Measurements from ENCODE around the gene NEURL3.

Gene NEURL3

GRCh38 chr2:96502891-96503636 lies 2.1 kb downstream of the NEURL3 start:
- no peak for TF ChIP-seq CSRNP3 (CRISPR knock-in tag; IDR thresholded peaks at IDR 0.05)
- no peak for TF ChIP-seq BACH2 (CRISPR knock-in tag; IDR thresholded peaks at IDR 0.05; ENCODE audit: borderline replicate concordance)
- no peak for ATAC-seq

DNA sequence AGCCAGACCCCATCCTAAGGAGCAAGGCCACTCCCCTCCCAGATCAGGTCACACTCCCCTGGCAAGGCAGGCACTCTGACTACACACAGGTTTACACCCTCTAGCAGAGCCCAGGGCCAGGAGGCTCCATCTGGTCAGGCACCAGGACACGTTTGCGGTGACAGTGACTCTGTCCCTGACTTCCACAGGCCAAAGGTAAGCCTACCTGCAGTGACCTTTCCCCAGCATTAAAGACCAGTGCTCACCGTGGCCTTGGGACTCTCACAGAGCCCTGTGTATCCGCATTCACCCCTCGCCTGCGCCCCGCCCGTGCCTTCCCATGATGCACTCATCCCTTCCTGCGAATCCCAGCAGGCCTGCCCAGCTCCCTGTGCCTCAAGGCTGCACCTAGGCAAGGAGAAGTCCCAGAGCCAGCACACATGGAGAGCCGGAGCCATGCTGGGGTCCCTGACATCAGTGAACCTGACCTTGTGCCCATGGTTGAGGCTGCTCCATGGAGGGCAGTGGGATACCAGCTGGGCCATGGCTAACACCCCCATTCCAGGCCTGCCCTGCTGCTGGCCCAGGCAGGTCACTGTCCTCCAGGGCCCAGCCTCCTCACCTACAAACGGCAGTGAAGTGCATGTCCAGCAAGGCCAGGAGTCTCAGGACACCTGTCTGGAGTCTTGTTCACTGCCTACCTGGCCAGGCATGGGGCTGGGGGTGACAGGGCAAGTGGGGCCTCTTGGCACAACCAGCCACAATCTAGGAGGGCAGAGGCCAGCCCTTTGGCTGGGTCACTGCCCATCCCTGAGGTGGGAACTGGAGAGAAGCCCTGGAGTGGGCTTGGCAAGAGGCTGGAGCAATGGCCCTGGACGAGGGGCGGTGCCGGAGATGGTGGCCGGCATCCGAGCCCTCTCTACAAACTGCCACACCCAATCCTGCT lies 3.0 kb downstream of the NEURL3 start:
- TF ChIP-seq CSDC2 (CRISPR knock-in tag; IDR thresholded peaks at IDR 0.05) (no peak), ZFP3 (CRISPR knock-in tag; IDR thresholded peaks at IDR 0.05) (no peak), CREB5 (CRISPR knock-in tag; IDR thresholded peaks at IDR 0.05; ENCODE audit: low read depth) (no peak), RARB (CRISPR knock-in tag; IDR thresholded peaks at IDR 0.05) (no peak), PPARA (CRISPR knock-in tag; IDR thresholded peaks at IDR 0.05; ENCODE audit: borderline replicate concordance) (no peak), ISL1 (CRISPR knock-in tag; IDR thresholded peaks at IDR 0.05) (no peak), BACH2 (CRISPR knock-in tag; IDR thresholded peaks at IDR 0.05; ENCODE audit: borderline replicate concordance) (no peak), OSR1 (CRISPR knock-in tag; IDR thresholded peaks at IDR 0.05) (no peak), ZNF8 (CRISPR knock-in tag; IDR thresholded peaks at IDR 0.05) (no peak), SNAI2 (CRISPR knock-in tag; IDR thresholded peaks at IDR 0.05) (no peak), ESRRG (CRISPR knock-in tag; IDR thresholded peaks at IDR 0.05) (no peak), ZFP30 (CRISPR knock-in tag; IDR thresholded peaks at IDR 0.05) (no peak), TOX (CRISPR knock-in tag; IDR thresholded peaks at IDR 0.05; ENCODE audit: borderline replicate concordance) (no peak)
- TF ChIP-seq, protein P1, sequence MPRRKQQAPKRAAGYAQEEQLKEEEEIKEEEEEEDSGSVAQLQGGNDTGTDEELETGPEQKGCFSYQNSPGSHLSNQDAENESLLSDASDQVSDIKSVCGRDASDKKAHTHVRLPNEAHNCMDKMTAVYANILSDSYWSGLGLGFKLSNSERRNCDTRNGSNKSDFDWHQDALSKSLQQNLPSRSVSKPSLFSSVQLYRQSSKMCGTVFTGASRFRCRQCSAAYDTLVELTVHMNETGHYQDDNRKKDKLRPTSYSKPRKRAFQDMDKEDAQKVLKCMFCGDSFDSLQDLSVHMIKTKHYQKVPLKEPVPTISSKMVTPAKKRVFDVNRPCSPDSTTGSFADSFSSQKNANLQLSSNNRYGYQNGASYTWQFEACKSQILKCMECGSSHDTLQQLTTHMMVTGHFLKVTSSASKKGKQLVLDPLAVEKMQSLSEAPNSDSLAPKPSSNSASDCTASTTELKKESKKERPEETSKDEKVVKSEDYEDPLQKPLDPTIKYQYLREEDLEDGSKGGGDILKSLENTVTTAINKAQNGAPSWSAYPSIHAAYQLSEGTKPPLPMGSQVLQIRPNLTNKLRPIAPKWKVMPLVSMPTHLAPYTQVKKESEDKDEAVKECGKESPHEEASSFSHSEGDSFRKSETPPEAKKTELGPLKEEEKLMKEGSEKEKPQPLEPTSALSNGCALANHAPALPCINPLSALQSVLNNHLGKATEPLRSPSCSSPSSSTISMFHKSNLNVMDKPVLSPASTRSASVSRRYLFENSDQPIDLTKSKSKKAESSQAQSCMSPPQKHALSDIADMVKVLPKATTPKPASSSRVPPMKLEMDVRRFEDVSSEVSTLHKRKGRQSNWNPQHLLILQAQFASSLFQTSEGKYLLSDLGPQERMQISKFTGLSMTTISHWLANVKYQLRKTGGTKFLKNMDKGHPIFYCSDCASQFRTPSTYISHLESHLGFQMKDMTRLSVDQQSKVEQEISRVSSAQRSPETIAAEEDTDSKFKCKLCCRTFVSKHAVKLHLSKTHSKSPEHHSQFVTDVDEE (CRISPR knock-in tag; IDR thresholded peaks at IDR 0.05): no peak
- TF ChIP-seq, protein P2, sequence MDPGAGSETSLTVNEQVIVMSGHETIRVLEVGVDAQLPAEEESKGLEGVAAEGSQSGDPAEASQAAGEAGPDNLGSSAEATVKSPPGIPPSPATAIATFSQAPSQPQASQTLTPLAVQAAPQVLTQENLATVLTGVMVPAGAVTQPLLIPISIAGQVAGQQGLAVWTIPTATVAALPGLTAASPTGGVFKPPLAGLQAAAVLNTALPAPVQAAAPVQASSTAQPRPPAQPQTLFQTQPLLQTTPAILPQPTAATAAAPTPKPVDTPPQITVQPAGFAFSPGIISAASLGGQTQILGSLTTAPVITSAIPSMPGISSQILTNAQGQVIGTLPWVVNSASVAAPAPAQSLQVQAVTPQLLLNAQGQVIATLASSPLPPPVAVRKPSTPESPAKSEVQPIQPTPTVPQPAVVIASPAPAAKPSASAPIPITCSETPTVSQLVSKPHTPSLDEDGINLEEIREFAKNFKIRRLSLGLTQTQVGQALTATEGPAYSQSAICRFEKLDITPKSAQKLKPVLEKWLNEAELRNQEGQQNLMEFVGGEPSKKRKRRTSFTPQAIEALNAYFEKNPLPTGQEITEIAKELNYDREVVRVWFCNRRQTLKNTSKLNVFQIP (CRISPR knock-in tag; IDR thresholded peaks at IDR 0.05; ENCODE audit: borderline replicate concordance, low read depth): no peak
- TF ChIP-seq, protein P3, sequence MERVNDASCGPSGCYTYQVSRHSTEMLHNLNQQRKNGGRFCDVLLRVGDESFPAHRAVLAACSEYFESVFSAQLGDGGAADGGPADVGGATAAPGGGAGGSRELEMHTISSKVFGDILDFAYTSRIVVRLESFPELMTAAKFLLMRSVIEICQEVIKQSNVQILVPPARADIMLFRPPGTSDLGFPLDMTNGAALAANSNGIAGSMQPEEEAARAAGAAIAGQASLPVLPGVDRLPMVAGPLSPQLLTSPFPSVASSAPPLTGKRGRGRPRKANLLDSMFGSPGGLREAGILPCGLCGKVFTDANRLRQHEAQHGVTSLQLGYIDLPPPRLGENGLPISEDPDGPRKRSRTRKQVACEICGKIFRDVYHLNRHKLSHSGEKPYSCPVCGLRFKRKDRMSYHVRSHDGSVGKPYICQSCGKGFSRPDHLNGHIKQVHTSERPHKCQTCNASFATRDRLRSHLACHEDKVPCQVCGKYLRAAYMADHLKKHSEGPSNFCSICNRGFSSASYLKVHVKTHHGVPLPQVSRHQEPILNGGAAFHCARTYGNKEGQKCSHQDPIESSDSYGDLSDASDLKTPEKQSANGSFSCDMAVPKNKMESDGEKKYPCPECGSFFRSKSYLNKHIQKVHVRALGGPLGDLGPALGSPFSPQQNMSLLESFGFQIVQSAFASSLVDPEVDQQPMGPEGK (CRISPR knock-in tag; IDR thresholded peaks at IDR 0.05; ENCODE audit: borderline replicate concordance): no peak

DNA sequence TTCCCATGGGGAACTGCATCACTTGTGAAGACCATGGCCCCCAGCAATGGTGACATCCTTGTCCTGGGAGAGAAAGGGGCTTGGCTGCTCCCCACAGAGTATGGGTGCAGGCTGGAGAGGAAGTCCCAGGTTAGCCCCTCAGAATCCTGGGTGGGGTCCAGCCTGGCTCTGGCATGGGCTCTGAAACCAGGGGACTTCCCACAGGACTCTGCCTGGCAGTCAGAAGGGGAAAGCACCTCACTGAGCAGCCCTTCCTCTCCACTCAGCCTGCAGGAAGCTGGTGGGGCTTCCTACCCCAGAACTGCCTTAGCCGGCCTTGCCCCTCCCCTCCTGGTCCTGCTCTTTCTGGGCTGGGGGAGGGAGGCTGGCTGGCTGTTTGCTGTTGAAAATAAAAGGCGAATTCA lies 3.7 kb downstream of the NEURL3 start:
- ATAC-seq: no peak
- TF ChIP-seq ZC3H10 (CRISPR knock-in tag; IDR thresholded peaks at IDR 0.05) (no peak), ZNF8 (CRISPR knock-in tag; IDR thresholded peaks at IDR 0.05) (no peak), ZFP3 (CRISPR knock-in tag; IDR thresholded peaks at IDR 0.05) (no peak), ZFP30 (CRISPR knock-in tag; IDR thresholded peaks at IDR 0.05) (no peak), BACH2 (CRISPR knock-in tag; IDR thresholded peaks at IDR 0.05; ENCODE audit: borderline replicate concordance) (no peak), CSDC2 (CRISPR knock-in tag; IDR thresholded peaks at IDR 0.05) (no peak), ZNF565 (CRISPR knock-in tag; conservative IDR thresholded peaks at IDR 0.05; ENCODE audit: low read depth) (no peak)
- TF ChIP-seq, protein P3 (CRISPR knock-in tag; IDR thresholded peaks at IDR 0.05; ENCODE audit: borderline replicate concordance): no peak

More for the DNA sequence above, 3.0 kb downstream of the NEURL3 start:
- ATAC-seq: no peak

Data from SK-N-SH treated with all-trans-retinoic acid at 6 μM for 48 hours (cell line).